ENCODE measurements around the gene UQCR10. TPM values are rescaled to one million over a fixed set of nuclear protein-coding genes. Genes with fewer than 3 reads are reported as not detected.

Gene UQCR10
- total RNA-seq, 1 donor from 2014 or later: 59.2 TPM

DNA sequence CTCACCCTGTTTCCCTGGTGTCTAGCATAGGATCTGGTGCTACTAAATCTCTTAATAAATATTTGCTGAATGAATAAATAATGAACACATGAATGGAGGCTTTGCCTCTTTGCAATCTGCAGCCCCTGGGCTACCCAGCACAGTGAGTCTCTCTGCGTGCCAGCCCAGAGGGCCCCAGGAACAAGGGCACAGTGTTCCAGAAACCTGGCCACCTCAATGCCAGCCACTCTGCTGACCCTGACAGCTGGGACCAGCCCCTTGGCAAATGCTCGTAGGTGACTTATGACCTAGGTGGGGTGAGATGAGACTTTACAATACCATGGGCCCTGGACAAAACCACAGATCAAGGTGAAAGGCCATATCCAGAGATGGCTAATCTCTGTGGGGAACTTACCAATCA, 31.6 kb downstream of the UQCR10 start:
- H3K27me3 Mint-ChIP-seq (ENCODE audit: low read depth): no peaks in the 10 kb centered on the region
- H3K36me3 Mint-ChIP-seq (ENCODE audit: low read depth): peaks cover 26% of the 10 kb centered on the region
- DNase-seq (ENCODE audit: low spot score): no peak
- TF ChIP-seq CTCF (IDR thresholded peaks at IDR 0.05): no peak
- H3K4me3 Mint-ChIP-seq (ENCODE audit: unreplicated experiment): no peak overlapping the region
- H3K27ac Mint-ChIP-seq (ENCODE audit: unreplicated experiment): no peak overlapping the region
- H3K4me1 Mint-ChIP-seq (ENCODE audit: low read depth): peaks cover 28% of the 10 kb centered on the region
- no peaks in the 10 kb centered on the region for H3K9me3 Mint-ChIP-seq (ENCODE audit: low read depth)

GRCh38 chr22:29799217-29799680, 32.1 kb downstream of the UQCR10 start:
- no peak for DNase-seq (ENCODE audit: low spot score)
- peaks cover 28% of the 10 kb centered on the region for H3K4me1 Mint-ChIP-seq (ENCODE audit: low read depth)

GRCh38 chr22:29801153-29801552, 34.0 kb downstream of the UQCR10 start:
- no peak for DNase-seq (ENCODE audit: low spot score)
- Mint-ChIP-seq H3K27me3 (ENCODE audit: low read depth) (no peaks in the 10 kb centered on the region), H3K9me3 (ENCODE audit: low read depth) (no peaks in the 10 kb centered on the region), H3K4me3 (ENCODE audit: unreplicated experiment) (no peak overlapping the region), H3K4me1 (ENCODE audit: low read depth) (peaks cover 20% of the 10 kb centered on the region), H3K36me3 (ENCODE audit: low read depth) (peaks cover 33% of the 10 kb centered on the region), H3K27ac (ENCODE audit: unreplicated experiment) (no peak overlapping the region)
- TF ChIP-seq CTCF (IDR thresholded peaks at IDR 0.05): no peak

More at GRCh38 chr22:29799217-29799680, 32.1 kb downstream of the UQCR10 start:
- Mint-ChIP-seq H3K27ac (ENCODE audit: unreplicated experiment) (peak overlapping the region; percentile 49), H3K36me3 (ENCODE audit: low read depth) (peaks cover 26% of the 10 kb centered on the region), H3K4me3 (ENCODE audit: unreplicated experiment) (no peak overlapping the region), H3K27me3 (ENCODE audit: low read depth) (no peaks in the 10 kb centered on the region), H3K9me3 (ENCODE audit: low read depth) (no peaks in the 10 kb centered on the region)
- TF ChIP-seq CTCF (IDR thresholded peaks at IDR 0.05): no peak

GRCh38 chr22:29801796-29802195, 34.6 kb downstream of the UQCR10 start:
- Mint-ChIP-seq H3K4me3 (ENCODE audit: unreplicated experiment) (no peak overlapping the region), H3K4me1 (ENCODE audit: low read depth) (peaks cover 16% of the 10 kb centered on the region), H3K27ac (ENCODE audit: unreplicated experiment) (no peak overlapping the region), H3K36me3 (ENCODE audit: low read depth) (peaks cover 34% of the 10 kb centered on the region), H3K27me3 (ENCODE audit: low read depth) (no peaks in the 10 kb centered on the region), H3K9me3 (ENCODE audit: low read depth) (no peaks in the 10 kb centered on the region)
- DNase-seq (ENCODE audit: low spot score): no peak
- TF ChIP-seq CTCF (IDR thresholded peaks at IDR 0.05): no peak

GRCh38 chr22:29803190-29803589, 36.0 kb downstream of the UQCR10 start:
- no peak for DNase-seq (ENCODE audit: low spot score)
- Mint-ChIP-seq H3K36me3 (ENCODE audit: low read depth) (peaks cover 39% of the 10 kb centered on the region), H3K27me3 (ENCODE audit: low read depth) (no peaks in the 10 kb centered on the region), H3K4me3 (ENCODE audit: unreplicated experiment) (no peak overlapping the region), H3K27ac (ENCODE audit: unreplicated experiment) (no peak overlapping the region), H3K9me3 (ENCODE audit: low read depth) (no peaks in the 10 kb centered on the region), H3K4me1 (ENCODE audit: low read depth) (peaks cover 16% of the 10 kb centered on the region)
- no peak for TF ChIP-seq CTCF (IDR thresholded peaks at IDR 0.05)

Measured in chondrocyte (in vitro differentiated cells).